NCI-H2171 (cell line): ENCODE results near the gene TRAPPC6A.

Source experiments
- DNase-seq: peaks from one replicate; lab custom pipeline; 2025; lab: John Stamatoyannopoulos, UW

TRAPPC6A gene

DNA sequence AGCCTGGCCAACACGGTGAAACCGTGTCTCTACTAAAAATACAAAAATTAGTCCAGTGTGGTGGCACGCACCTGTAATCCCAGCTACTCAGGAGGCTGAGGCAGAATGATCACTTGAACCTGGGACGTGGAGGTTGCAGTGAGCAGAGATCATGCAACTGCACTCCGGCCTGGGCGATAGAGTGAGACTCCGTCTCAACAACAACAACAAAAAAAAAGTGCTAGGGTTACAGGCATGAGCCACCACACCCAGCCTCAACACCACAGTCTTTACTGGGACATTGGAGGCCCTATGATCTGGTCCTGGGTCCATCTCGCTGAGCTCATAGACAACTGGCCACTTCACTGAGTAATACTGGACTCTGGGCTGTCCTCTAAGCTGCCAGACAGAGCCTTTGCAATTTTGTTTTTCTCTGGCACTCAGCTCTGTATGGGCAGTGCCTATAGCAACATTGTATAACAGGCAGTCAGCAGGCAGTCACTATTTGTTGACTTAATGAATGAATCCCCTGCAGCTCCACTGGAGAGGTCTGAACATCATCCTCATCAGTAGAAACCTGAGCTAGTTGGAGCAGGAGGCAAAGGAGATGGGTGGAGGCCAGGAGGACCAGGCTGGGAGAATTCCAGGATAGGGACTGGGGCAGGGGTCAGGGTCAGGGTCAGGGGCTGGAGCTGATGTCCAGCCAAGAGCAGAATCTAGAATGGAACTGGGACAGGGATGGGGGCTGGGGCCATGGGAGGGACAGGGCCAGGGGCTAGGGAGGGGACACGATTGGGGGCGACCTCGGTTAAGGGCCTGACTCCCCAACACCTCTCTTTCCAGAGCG, 8.7 kb upstream of the TRAPPC6A start:
- no peak for DNase-seq

- DNase-seq = no peak
Observed at GRCh38 chr19:45184115-45184514, 6.1 kb upstream of the TRAPPC6A start.

GRCh38 chr19:45182758-45183157, 4.7 kb upstream of the TRAPPC6A start:
- no peak for DNase-seq

DNA sequence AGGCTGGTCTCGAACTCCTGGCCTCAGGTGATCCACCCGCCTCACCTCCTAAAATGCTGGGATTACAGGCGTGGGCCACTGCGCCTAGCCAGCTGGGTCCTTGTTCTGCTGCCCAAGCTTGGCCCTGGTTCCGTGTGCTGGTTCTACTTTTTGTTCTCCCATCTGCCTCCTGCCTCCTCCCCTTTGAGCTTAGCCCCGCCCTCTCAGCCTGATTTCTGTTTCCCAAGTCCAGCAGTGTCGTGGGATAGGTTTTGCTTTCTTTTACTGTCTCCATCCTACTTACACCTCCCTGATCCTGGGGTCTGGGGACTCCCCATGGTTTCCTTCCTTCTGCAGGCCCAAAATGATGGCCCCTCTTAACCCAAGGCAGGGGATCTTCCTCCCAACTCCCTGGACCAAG, 2.9 kb upstream of the TRAPPC6A start:
- no peak for DNase-seq

GRCh38 chr19:45179892-45180370, 1.9 kb upstream of the TRAPPC6A start:
- no peak for DNase-seq

GRCh38 chr19:45179072-45179891, 1.2 kb upstream of the TRAPPC6A start:
- no peak for DNase-seq

GRCh38 chr19:45178262-45179071, 430 bp upstream of the TRAPPC6A start, which contains the start of gene BLOC1S3:
BLOC1S3 (plus strand) TSS chr19:45178784; CDS start chr19:45179297, 513 bp downstream.
- peak; percentile 99 for DNase-seq

GRCh38 chr19:45175515-45176345, 2.3 kb downstream of the TRAPPC6A start:
- DNase-seq = no peak

- DNase-seq = no peak
Observed at GRCh38 chr19:45173816-45174215, 4.2 kb downstream of the TRAPPC6A start.

DNA sequence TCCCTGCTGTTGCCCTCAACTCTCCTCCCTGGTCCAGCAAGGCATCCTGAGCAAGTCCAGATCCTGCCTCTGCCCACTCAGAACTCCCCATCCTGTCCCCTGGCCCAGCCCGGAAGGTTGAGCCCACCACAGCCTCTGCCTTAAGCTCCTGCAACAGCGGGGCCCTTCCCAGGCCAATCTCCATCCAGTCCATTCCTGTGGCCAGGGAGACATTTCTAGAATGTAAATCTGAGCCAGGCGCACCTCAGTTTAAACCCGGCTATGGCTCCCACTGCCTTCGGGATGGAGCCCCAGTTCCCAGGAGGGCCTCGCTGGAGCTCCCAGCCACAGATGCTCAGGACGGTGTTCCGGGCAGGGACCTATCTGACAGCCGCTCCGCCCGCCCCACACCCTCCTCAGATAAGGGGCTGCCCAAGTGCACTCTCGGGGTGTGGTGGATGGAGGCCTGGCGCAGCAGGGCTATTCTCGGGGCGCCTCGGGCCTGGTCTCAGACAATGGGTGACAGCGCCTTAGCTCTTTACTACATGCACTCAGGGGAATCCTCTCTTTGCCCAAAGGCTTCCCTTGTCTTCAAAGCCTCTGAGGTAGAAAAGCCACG, 5.3 kb downstream of the TRAPPC6A start:
- no peak for DNase-seq

DNA sequence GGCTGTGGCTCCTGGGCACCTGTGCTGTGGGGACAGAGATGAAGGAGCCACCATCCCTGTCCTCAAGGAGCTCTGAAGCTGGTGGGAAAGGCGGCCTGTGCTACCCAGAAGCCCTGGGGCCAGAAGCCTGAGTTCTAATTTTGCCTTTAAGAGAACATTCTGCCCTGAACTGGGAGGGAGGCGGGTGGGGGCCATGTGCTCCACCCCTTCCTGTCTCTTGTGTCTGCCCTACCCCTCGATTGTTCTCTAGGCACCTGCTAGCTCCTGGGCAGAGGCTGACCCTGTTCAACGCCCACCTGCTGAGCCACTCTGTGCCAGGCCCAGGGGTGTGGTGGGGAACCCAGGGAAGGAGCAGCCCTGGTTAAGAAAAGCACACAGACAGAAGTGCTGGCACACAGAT, 5.9 kb downstream of the TRAPPC6A start:
- no peak for DNase-seq

DNA sequence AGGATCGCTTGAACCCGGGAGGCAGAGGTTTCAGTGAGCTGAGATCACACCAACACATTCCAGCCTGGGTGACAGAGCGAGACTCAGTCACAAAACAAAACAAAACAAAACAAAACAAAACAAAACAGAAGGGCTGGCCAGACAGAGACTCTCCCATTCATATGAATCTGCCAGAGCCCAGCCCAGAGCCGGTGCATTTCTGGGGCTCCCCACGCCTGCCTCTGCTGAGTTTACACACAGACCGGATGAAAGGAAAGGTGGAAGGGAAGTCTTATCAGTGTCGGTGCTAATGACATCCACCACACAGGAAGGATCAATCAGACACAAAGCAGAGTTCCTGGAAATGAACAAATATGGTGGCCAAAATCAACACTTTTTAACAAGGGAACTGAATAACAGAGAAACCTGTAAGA, 6.8 kb downstream of the TRAPPC6A start:
- no peak for DNase-seq

DNA sequence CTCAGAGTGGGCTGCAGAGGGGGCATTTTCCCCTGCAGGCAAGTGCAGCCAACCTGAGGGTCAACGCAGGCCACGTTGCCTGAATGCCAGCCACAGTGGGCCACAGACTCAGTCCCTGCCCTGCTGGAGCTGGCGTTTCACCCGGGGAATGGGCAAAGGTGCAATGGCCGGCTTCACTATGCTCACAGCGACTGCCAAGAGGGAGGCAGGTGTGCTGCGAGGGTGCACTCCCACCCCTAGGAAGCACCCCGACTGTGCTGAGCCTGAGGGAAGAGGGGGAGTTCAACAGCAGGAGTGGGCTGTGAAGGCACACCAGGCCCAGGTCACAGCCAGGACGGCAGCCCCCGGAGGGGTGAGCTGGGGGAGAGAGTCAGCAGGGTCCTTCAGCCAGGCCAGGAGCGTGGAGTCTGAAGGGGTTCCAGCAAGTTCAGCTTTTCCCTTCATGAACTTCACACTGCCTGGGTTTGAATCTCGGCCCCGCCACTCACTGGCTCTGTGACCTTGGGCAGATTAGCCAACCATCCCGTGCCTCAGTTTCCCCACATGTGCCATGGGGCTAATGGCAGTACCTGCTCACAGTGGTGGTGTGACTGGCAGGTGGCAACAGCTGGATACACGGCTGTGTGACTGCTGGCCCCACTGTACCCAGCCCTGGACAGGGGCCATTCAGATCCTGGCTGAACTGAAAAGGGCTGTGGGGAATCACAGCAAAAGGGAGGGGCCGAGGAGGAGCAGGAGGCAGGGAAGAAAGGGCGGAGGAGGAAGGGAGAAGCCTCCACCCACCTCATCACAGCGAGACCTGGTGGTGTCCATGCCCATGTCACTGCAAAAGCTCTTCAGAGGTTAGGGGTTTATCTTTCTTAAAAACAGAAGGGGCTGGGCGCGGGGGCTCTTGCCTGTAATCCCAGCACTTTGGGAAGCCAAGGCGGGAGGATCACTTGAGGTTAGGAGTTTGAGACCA, 7.6 kb downstream of the TRAPPC6A start:
- no peak for DNase-seq

DNA sequence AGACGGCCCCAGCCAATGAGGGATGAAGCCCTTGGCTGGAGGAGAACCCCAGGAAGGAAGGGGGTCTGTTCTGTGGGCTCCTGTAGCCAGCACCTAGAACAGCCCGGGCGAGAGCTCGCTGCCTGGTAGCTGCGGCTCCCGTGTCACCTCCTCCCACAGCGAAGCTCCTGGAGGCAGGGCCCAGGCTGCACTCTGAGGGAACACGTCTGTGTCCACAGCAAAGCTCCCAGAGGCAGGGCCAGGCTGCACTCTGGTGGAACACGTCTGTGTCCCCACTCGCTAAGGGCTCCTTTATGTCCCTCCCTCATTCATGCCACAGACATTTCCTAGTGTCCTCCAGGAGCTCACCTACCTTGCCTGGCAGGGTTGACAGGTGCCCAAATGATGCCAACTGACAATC, 8.4 kb downstream of the TRAPPC6A start:
- no peak for DNase-seq

DNA sequence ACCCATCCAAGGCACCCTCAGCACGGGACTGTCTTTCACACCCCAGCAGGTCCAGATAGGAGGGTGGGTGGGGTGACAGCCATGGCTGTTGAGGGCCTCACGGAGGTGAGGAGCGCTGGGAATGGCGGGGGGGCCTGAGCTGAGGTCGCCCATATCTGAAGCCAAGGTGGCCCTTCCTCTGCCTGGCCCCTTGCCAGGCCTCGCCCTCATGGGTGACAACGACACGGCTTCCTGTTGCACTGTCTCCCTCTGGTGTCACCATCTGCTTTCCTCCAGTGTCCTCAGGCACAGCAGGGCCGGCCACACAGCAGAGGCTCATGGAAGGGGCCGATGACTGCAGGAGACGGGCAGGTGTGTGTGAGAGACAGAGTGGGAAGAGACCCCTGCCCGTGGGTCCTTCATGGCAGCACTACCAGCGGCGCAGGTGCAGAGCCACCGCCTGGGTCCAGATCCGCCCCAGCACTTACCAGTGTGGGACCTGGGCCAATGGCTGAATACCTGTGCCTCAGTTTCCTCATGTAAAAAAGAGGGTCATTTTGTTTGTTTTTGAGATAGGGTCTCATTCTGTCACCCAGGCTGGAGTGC, 9.2 kb downstream of the TRAPPC6A start:
- DNase-seq = peak; percentile 16

DNA sequence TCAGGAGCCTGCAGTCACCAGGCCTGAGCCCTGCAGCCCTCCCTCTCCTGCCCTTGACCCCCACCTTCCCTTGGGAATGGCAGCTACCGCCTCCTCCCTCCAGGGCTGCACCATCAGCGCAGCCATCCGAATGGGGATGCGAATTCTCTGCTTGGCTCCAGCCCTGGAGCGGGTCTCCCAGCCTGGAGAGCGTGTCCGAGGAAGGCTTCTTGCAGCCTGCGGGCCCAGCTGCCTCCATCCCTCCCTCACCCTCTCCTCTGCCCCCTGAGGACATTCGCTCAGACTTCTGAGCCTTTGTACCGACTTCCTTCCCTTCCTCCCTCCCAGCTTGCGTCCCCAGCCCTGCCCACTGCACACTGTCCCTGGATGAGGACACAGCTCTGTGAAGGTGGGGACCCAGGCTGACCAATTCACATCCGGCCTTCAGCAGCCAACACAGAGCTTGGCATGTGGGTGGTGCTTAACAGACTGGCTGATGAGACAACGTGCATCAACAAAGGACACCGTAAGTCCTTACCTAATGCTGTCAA, 11.2 kb downstream of the TRAPPC6A start:
- DNase-seq = no peak

- DNase-seq = no peak
Observed at GRCh38 chr19:45164577-45165335, 13.3 kb downstream of the TRAPPC6A start.
